ENCODE data around the gene CHCHD6.

CHCHD6 gene

GRCh38 chr3:126897943-126898342 lies 193.9 kb downstream of the CHCHD6 start:
- no peaks in the 10 kb centered on the region for H3K9me3 ChIP-seq (ENCODE audit: control insufficient read depth, low read length)
- H3K4me3 ChIP-seq (ENCODE audit: low read depth, low read length): no peak overlapping the region
- H3K4me2 ChIP-seq (ENCODE audit: low read length): no peak overlapping the region
- H3K27ac ChIP-seq: no peak overlapping the region
- H3K79me2 ChIP-seq: no peaks in the 10 kb centered on the region
- H2AFZ ChIP-seq: no peak overlapping the region
- H3K4me1 ChIP-seq: no peaks in the 10 kb centered on the region
- H3K9ac ChIP-seq: no peak overlapping the region
- no peaks in the 10 kb centered on the region for H3K27me3 ChIP-seq (ENCODE audit: control insufficient read depth, insufficient read depth, low read length)
- TF ChIP-seq, protein P1, sequence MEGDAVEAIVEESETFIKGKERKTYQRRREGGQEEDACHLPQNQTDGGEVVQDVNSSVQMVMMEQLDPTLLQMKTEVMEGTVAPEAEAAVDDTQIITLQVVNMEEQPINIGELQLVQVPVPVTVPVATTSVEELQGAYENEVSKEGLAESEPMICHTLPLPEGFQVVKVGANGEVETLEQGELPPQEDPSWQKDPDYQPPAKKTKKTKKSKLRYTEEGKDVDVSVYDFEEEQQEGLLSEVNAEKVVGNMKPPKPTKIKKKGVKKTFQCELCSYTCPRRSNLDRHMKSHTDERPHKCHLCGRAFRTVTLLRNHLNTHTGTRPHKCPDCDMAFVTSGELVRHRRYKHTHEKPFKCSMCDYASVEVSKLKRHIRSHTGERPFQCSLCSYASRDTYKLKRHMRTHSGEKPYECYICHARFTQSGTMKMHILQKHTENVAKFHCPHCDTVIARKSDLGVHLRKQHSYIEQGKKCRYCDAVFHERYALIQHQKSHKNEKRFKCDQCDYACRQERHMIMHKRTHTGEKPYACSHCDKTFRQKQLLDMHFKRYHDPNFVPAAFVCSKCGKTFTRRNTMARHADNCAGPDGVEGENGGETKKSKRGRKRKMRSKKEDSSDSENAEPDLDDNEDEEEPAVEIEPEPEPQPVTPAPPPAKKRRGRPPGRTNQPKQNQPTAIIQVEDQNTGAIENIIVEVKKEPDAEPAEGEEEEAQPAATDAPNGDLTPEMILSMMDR (IDR thresholded peaks at IDR 0.05): no peak
- H3K36me3 ChIP-seq (ENCODE audit: control insufficient read depth, insufficient read depth, low read length): no peaks in the 10 kb centered on the region

DNA sequence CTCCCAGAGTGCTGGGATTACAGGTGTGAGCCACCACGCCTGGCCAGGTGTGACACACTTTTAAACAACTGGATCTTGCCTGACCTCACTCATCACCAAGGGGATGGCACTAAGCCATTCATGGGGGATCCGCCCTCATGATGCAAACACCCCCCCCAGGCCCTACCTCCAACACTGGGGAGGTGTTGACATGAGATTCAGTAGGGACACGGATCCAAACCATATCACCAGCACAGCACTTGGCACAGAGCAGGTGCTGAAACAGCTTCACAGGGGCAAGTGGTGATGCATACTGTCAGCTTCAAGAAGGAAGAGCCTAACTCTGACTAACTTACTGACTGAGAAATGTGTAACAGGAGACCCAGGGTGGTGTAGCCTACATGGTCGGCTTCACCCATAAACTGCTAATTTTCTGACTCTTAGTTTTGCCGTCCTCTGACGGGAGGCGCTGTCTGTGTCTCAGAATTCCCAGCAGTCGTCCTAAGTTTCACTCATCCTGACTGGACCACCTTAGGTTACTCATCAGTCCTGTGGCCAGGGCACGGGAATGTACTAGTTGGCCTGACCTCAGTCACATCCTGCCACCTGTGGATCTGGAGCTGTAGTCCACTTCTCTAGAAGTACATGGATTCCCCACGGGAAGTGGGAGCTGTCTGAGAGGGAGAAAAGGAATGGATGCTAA lies 197.0 kb downstream of the CHCHD6 start:
- no peak overlapping the region for H2AFZ ChIP-seq
- H3K79me2 ChIP-seq: no peaks in the 10 kb centered on the region
- no peaks in the 10 kb centered on the region for H3K27me3 ChIP-seq (ENCODE audit: control insufficient read depth, insufficient read depth, low read length)
- no peaks in the 10 kb centered on the region for H3K36me3 ChIP-seq (ENCODE audit: control insufficient read depth, insufficient read depth, low read length)
- no peak overlapping the region for H3K4me2 ChIP-seq (ENCODE audit: low read length)
- TF ChIP-seq, protein P1 (IDR thresholded peaks at IDR 0.05): no peak
- no peak overlapping the region for H3K4me3 ChIP-seq (ENCODE audit: low read depth, low read length)
- H3K27ac ChIP-seq: no peak overlapping the region
- no peaks in the 10 kb centered on the region for H3K9me3 ChIP-seq (ENCODE audit: control insufficient read depth, low read length)
- no peaks in the 10 kb centered on the region for H3K4me1 ChIP-seq
- H3K9ac ChIP-seq: no peak overlapping the region

DNA sequence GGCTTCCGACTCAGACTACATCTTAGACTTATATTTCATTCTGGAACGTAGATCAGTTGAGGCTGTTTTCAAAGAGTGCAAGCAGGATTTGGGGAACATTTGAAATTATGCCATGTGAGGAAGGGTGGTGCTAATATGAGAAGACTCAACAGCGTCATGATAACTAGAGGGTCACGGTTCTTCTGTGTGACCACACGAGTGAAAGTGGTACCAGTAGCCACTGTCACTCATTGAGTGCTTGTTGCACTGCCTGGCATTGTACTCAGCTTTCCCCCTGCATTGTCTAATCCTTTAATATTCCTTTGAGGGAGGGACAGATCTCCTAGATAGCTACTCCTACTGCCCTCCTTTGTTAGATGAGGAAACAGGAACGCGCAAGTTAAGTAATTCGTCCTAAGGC lies 197.6 kb downstream of the CHCHD6 start:
- H3K4me3 ChIP-seq (ENCODE audit: low read depth, low read length): no peak overlapping the region
- H3K4me2 ChIP-seq (ENCODE audit: low read length): no peak overlapping the region
- H2AFZ ChIP-seq: no peak overlapping the region
- TF ChIP-seq, protein P1 (IDR thresholded peaks at IDR 0.05): no peak
- H3K27ac ChIP-seq: no peak overlapping the region
- no peaks in the 10 kb centered on the region for H3K4me1 ChIP-seq
- no peaks in the 10 kb centered on the region for H3K27me3 ChIP-seq (ENCODE audit: control insufficient read depth, insufficient read depth, low read length)
- H3K36me3 ChIP-seq (ENCODE audit: control insufficient read depth, insufficient read depth, low read length): no peaks in the 10 kb centered on the region
- H3K79me2 ChIP-seq: no peaks in the 10 kb centered on the region
- no peak overlapping the region for H3K9ac ChIP-seq
- H3K9me3 ChIP-seq (ENCODE audit: control insufficient read depth, low read length): no peaks in the 10 kb centered on the region

DNA sequence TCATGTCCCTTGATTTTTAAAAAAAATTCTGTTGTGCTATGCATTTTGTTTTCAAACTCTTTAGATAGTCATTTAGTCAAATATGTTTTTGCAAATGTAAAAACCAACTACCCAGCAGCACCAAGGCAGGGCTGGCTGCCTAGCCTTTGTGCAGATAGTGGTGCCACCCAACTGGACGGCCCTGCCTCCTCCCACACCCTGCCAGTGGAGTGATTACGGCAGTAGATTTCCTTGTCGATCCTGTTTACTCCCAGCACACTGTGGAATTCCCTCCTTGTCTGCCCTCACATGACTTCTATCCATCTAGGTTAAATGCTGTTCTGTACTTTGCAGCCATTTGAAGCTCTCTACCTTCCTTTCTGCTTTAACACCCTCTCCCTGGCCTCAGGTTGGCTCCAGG lies 199.5 kb downstream of the CHCHD6 start:
- TF ChIP-seq, protein P1 (IDR thresholded peaks at IDR 0.05): no peak
- Histone ChIP-seq H3K36me3 (ENCODE audit: control insufficient read depth, insufficient read depth, low read length) (no peaks in the 10 kb centered on the region), H3K4me1 (no peaks in the 10 kb centered on the region), H3K9me3 (ENCODE audit: control insufficient read depth, low read length) (no peaks in the 10 kb centered on the region), H3K79me2 (no peaks in the 10 kb centered on the region), H3K27me3 (ENCODE audit: control insufficient read depth, insufficient read depth, low read length) (no peaks in the 10 kb centered on the region), H3K27ac (no peak overlapping the region), H3K4me2 (ENCODE audit: low read length) (no peak overlapping the region), H3K4me3 (ENCODE audit: low read depth, low read length) (no peak overlapping the region), H3K9ac (no peak overlapping the region), H2AFZ (no peak overlapping the region)

DNA sequence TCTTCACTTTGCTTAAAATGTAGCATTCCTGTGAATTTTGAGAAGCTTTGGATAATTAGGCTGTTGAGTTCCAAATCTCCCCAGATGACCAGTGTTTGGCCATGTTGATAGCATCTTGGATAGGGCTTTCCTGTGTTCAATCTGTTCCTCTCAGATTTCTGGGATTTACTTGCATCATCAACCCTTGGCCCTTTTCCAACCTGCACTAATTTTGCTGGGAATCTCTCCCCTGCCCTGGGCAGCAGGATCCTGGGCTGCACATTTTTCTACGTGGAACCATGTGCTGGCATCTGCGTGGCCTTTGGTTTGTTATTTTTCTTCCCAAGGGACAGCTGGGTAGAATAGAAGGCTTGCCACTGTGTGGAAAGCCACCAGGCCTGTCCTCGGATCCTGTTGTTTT lies 203.5 kb downstream of the CHCHD6 start:
- no peaks in the 10 kb centered on the region for H3K4me1 ChIP-seq
- H3K27ac ChIP-seq: no peak overlapping the region
- no peaks in the 10 kb centered on the region for H3K79me2 ChIP-seq
- no peak overlapping the region for H3K4me2 ChIP-seq (ENCODE audit: low read length)
- no peak overlapping the region for H2AFZ ChIP-seq
- no peaks in the 10 kb centered on the region for H3K36me3 ChIP-seq (ENCODE audit: control insufficient read depth, insufficient read depth, low read length)
- no peaks in the 10 kb centered on the region for H3K27me3 ChIP-seq (ENCODE audit: control insufficient read depth, insufficient read depth, low read length)
- no peaks in the 10 kb centered on the region for H3K9me3 ChIP-seq (ENCODE audit: control insufficient read depth, low read length)
- H3K4me3 ChIP-seq (ENCODE audit: low read depth, low read length): no peak overlapping the region
- no peak overlapping the region for H3K9ac ChIP-seq
- TF ChIP-seq, protein P1 (IDR thresholded peaks at IDR 0.05): no peak
